NCI-H1092 (cell line): ENCODE results near the gene SLC47A2.
A peak's percentile ranks its signal among the peaks of the same experiment; 100 is the strongest.

Experiments
- DNase-seq: peaks from one replicate; lab custom pipeline; 2025; lab: John Stamatoyannopoulos, UW

The SLC47A2 gene

GRCh38 chr17:19664136-19664820 is 52.1 kb downstream of the SLC47A2 start:
- DNase-seq: no peak

DNA sequence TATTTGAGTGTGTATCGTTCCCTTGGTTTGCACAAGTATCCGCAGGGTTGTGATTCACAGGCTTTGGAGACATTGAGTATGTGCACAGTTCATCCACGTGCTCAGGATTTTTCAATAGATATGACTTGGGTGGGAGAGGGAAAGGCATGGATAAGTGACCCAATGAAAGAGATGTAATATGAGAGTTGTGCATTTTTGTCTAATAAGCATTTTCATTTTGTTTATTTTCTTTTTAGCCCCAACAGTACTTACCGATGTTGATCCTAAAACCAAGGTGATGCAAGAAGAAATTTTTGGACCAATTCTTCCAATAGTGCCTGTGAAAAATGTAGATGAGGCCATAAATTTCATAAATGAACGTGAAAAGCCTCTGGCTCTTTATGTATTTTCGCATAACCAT is 53.3 kb downstream of the SLC47A2 start:
- no peak for DNase-seq

DNA sequence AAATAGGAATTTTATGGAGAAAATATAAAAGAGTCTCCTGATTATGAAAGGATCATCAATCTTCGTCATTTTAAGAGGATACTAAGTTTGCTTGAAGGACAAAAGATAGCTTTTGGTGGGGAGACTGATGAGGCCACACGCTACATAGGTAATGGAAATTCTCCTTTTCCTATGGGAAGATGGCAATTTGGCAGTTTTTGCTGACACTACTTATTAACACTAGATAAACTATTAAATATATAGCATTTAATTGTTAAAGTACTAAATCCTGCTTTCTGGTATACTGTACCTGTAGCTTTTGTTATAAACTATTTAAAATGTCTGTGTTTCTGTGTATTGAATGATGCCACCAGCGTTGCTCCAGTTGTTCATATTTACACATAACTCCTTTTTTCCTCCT is 55.3 kb downstream of the SLC47A2 start:
- DNase-seq: no peak

DNA sequence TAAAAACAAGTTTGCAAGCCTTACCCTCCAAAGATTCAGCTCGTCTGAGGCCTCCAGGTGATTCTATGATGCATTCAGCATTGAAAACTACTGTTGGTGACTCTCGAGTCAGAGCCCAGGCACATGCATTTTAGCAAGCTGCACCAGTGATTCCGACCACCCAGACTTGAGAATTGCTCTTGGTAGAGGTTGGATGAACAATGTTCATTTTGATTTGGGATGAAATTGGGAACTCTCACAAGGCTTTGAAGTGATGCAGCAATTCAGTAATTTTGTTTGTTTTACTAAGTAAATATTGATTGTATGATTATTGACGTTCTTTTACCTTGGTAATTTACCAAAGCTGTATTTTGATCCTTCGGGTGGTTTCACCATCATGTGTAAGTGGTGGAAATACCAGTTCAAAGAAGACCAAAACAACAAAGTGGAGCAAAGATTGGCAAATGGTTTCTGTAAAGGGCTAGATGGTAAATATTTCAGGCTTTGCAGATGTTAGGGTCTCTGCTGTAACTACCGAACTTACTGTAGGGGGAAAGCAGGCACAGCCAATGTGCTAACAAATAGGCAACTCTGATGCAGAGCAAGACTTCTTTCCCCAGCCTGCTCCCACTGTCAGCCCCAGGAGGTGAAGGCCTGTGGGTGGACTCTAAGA is 56.0 kb downstream of the SLC47A2 start:
- no peak for DNase-seq

DNA sequence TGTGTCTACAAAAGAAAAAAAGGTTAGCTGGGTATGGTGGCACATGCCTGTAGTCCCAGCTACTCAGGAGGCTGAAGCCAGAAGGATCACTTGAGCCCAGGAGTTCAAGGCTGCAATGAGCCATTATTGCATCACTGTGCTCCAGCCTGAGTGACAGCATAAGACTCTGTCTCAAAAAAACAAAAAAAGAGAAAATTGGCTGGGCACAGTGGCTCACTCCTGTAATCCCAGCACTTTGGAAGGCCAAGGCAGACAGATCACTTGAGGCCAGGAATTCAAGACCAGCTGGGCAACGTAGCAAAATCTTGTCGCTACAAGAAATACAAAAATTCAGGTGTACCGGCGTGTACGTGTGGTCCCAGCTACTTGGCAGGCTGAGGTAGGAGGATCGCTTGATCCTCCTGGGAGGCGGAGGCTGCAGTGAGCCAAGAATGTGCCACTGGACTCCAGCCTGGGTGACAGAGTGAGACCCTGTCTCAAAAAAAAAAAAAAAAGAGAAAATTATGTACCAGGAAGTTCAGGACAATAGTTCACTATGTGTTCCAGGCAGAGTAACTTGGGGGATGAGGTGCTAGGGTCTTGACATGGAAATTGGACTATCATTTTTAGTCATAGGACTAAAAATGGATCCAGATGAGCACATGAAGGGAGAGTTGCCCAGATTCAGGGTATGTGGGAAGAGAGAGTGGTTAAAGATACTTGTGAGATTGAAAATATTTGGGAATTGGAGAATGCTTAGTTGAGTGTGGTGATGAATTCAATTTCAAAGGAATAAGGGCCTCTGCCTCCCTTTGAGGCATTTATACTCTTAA is 56.8 kb downstream of the SLC47A2 start:
- DNase-seq: no peak

GRCh38 chr17:19656851-19657581 is 59.4 kb downstream of the SLC47A2 start:
- DNase-seq: no peak

DNA sequence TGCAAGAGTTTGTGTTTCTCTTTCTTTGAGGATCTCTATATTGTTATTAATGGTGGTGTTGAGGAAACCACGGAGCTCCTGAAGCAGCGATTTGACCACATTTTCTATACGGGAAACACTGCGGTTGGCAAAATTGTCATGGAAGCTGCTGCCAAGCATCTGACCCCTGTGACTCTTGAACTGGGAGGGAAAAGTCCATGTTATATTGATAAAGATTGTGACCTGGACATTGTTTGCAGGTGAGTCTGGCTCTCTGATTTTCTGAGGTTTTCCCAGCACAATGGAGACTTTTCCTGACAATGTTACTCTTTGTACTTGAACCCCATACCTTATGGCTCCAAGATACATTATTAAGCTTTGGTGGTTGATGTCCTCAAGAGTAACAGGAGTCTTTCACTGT is 60.0 kb downstream of the SLC47A2 start:
- no peak for DNase-seq

DNA sequence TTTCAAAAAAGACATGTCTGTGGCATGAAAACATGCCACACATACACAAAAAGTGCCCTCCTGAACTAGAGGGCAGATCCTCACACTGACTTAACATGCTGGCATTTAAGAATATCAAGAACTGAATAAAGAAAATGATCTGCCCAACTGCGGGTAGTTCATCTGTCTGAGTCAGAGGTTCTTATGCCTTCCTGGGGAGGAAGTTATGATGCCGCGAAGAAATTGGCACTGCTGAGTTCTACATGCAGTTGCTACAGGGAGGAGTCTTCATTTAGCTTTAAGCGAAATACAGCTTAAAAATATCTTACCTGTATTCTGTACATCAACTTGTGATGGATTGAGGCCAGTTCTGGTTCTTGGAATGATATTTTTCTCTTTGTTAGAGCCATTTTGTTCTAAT is 61.5 kb downstream of the SLC47A2 start:
- no peak for DNase-seq

- no peak for DNase-seq
These were observed 62.0 kb downstream of the SLC47A2 start for GRCh38 chr17:19654342-19654886.

DNA sequence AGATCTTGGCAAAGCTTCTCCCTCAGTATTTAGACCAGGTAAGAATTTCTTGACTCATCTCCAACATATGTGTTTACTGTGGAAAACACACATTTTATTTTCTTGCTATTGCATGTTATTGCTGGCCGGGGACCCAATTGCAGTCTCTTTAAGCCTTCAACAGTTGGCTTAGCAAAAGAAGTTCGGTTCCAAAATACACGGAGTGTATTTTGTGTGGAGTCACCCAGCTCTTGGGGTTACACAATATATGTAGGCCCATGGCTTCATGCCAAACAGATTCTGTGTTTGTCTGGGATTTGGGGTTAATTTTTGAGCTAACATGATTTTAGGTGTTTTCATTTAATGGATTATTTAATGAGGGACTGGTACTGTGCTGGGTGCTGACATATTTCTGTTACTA is 63.8 kb downstream of the SLC47A2 start:
- no peak for DNase-seq

DNA sequence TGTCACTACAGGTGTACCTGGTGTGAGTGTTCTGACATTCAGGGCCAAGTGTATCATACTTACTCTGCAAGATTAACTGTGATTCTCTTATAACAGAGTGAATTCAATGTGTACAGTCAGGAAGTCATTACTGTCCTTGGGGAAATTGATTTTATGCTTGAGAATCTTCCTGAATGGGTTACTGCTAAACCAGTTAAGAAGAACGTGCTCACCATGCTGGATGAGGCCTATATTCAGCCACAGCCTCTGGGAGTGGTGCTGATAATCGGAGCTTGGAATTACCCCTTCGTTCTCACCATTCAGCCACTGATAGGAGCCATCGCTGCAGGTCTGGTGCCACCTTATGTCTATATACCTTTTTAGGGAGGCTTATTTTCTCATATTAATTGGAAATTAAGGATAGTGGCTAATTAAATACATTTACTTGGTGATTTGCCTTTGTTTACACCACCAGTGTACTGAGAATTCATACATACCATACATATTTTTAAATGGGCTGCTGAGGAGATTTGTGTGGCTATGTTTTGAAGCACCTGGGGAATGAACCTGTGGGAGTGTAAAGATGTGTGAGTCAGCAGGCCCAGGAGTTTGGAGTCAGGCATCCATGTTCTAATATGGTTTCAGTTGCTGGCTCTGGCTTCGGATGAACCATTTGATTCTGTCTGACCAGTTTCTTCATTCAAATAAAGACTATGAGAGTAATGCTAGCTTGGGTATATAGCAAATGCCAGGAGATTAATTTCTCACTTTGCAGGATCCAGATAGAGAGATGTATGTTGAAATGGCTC is 64.7 kb downstream of the SLC47A2 start:
- no peak for DNase-seq

- DNase-seq: no peak
These were observed 65.6 kb downstream of the SLC47A2 start for GRCh38 chr17:19650826-19651225.

- no peak for DNase-seq
These were observed 67.2 kb downstream of the SLC47A2 start for GRCh38 chr17:19649274-19649541.

- peak; percentile 89 for DNase-seq
These were observed 67.7 kb downstream of the SLC47A2 start, which contains the start of gene ALDH3A2 for GRCh38 chr17:19648475-19649273. TSS of gene ALDH3A2 (plus strand) at chr17:19648751. CDS start at chr17:19648972, 221 bp downstream.

GRCh38 chr17:19647697-19648474 is 68.5 kb downstream of the SLC47A2 start:
- DNase-seq: peak; percentile 31

DNA sequence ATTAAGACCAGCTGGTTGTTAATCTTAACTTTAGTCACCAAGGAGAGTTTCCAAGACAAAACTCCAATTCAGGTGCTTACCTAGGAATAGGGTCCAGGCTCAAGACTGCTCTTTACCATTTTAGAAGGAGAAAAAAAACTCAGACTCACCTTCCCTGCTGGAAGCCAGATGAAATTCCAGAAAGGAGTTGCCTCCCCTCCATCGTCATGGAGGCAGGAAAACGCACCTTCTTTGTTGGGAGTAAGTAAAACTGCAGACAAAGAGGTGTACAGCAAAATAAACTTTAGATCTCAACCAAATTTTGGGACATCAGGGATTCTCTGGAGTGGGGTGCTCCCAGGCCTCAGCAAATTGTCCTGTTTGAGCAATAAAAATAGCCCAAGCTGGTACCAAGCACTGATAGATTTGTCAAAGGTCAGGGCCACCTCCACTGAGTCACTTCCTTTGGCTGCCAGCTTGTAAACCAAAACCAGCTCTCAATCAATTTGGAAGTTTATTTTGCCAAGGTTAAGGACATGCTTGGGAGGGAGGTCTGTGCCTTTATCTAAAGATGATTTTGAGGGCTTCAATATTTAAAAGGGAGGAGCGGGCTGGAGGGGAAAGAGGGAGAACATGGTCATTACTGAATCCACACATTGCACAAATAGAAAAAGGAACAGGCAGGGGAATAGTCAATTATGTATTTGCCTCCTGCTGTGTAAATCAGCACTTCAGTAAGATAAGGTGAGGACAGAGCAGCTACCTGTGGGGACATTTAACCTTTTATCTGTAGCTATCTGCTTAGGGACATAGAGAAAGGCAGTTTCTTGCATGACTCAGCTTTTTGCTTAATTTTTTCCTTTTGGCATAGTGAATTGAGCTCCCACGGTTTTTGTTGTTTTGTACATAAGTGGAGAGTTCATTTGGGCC is 69.3 kb downstream of the SLC47A2 start:
- no peak for DNase-seq

GRCh38 chr17:19645734-19646201 is 70.6 kb downstream of the SLC47A2 start:
- DNase-seq: peak; percentile 6

DNA sequence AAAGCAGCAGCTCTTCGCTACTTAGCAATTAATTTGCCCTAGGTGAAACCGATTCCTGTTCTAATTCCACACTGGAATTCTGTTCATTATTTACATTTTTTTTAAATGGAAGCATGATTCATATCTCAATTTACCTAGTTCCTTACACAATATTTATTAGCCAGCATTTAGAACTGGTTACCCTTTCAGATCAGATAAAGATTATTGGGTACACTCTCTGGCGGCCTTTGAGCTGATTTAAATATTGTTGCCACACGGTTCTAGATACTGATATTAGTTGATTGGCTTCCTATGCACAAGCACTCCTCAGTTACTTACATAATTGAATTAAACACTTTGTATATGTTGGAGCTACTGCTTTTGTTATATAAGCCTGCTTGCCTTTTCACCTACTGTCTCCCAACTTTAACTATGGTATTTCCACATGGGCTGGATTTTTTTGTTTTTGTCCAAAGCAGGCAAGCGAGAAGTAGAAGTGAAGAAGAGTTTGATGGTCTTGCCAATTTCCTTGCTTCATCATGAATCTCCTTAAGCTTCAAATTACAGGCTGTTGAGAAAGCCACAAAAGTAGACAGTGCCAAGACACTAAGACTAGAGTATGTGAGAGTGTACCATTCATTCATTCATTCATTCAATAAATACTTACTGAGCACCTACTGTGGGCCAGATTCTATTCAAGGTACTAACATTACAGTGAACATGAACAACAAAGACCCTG is 71.7 kb downstream of the SLC47A2 start:
- no peak for DNase-seq
